Kidney tubule cell (primary cell): Measurements from ENCODE around the gene NIPBL.
"Not testable (repeated sequence)": the region's sequence is repeated elsewhere in the genome, so short reads cannot be mapped to it uniquely, and the experiment has no call there.

Experiments
- DNase-seq: peaks from one replicate; pipeline ENCODE4 v3.0.0-alpha.2; 2018; ENCODE audit warnings: low spot score

Gene NIPBL

GRCh38 chr5:36877667-36878391, 1.3 kb downstream of the NIPBL start:
- DNase-seq: peak; percentile 54

- DNase-seq: peak; percentile 43
These were observed 2.0 kb downstream of the NIPBL start for GRCh38 chr5:36878392-36879082.

GRCh38 chr5:36879274-36880033, 2.9 kb downstream of the NIPBL start:
- no peak for DNase-seq

GRCh38 chr5:36880761-36881160, 4.2 kb downstream of the NIPBL start:
- no peak for DNase-seq

- no peak for DNase-seq
These were observed 4.7 kb downstream of the NIPBL start for GRCh38 chr5:36881304-36881703.

- no peak for DNase-seq
These were observed 5.2 kb downstream of the NIPBL start for GRCh38 chr5:36881807-36882206.

- DNase-seq: no peak
These were observed 5.7 kb downstream of the NIPBL start for GRCh38 chr5:36882250-36882649.

GRCh38 chr5:36883894-36884462, 7.4 kb downstream of the NIPBL start:
- no peak for DNase-seq

GRCh38 chr5:36885149-36885548, 8.6 kb downstream of the NIPBL start:
- DNase-seq: no peak

- no peak for DNase-seq
These were observed 9.3 kb downstream of the NIPBL start for GRCh38 chr5:36885566-36886485.

- DNase-seq: no peak
These were observed 10.2 kb downstream of the NIPBL start for GRCh38 chr5:36886791-36887190.

- DNase-seq: peak; percentile 80
These were observed 11.0 kb downstream of the NIPBL start for GRCh38 chr5:36887532-36887931.

GRCh38 chr5:36888303-36888702, 11.7 kb downstream of the NIPBL start:
- no peak for DNase-seq

- DNase-seq: no peak
These were observed 12.7 kb downstream of the NIPBL start for GRCh38 chr5:36889264-36889663.

GRCh38 chr5:36891266-36891665, 14.7 kb downstream of the NIPBL start:
- DNase-seq: no peak

- DNase-seq: not testable (repeated sequence)
These were observed 15.7 kb downstream of the NIPBL start for GRCh38 chr5:36892085-36892830.

- DNase-seq: no peak
These were observed 18.4 kb downstream of the NIPBL start for GRCh38 chr5:36894954-36895353.

- no peak for DNase-seq
These were observed 19.9 kb downstream of the NIPBL start for GRCh38 chr5:36896476-36896875.

- DNase-seq: peak; percentile 32
These were observed 21.0 kb downstream of the NIPBL start for GRCh38 chr5:36897616-36898015.

- DNase-seq: no peak
These were observed 23.3 kb downstream of the NIPBL start for GRCh38 chr5:36899860-36900259.

- no peak for DNase-seq
These were observed 23.7 kb downstream of the NIPBL start for GRCh38 chr5:36900283-36900682.
